Neural crest cell (in vitro differentiated cells): ENCODE measurements around the gene MED12L. TPM values are rescaled to one million over a fixed set of nuclear protein-coding genes. Genes with fewer than 3 reads are reported as not detected.
A peak's percentile ranks its signal among the peaks of the same experiment; 100 is the strongest.

Experiments
- DNase-seq: peaks from one replicate; pipeline ENCODE4 v3.0.0; 2021; ENCODE audit warnings: low read depth, mixed read lengths, low spot score
- H3K27ac Mint-ChIP-seq: one replicate; pipeline ENCODE4 v1.8.0; 2021; ENCODE audit warnings: mild to moderate bottlenecking, mixed read lengths; ENCODE audit not compliant: unreplicated experiment
- H3K27me3 Mint-ChIP-seq: 2 replicates; pipeline ENCODE4 v1.8.0; 2021; ENCODE audit warnings: low read depth, mild to moderate bottlenecking, mixed read lengths
- H3K36me3 Mint-ChIP-seq: 2 replicates; pipeline ENCODE4 v1.8.0; 2021; ENCODE audit warnings: low read depth, mild to moderate bottlenecking, mixed read lengths
- H3K4me1 Mint-ChIP-seq: 2 replicates; pipeline ENCODE4 v1.8.0; 2021; ENCODE audit warnings: mixed read lengths
- H3K4me3 Mint-ChIP-seq: one replicate; pipeline ENCODE4 v1.8.0; 2021; ENCODE audit warnings: mild to moderate bottlenecking, mixed read lengths
- H3K9me3 Mint-ChIP-seq: 2 replicates; pipeline ENCODE4 v1.8.0; 2021; ENCODE audit warnings: mixed read lengths
- CTCF ChIP-seq: fragments of 200-600 bp; sonication (generic); conservative IDR thresholded peaks from 2 replicates; pipeline ENCODE4 v1.5.0; 2021; ENCODE audit warnings: antibody characterized with exemption, mild to moderate bottlenecking
- total RNA-seq: library from RNA; stranded (reverse); gene quantifications from 2 replicates; pipeline ENCODE4 v1.2.1, GENCODE V29; 2021

Gene MED12L
- total RNA-seq, 1 donor from 2014 or later = 12.2 TPM

GRCh38 chr3:151296226-151296625 is 210.8 kb downstream of the MED12L start:
- Mint-ChIP-seq H3K4me3 (no peak overlapping the region), H3K27ac (no peak overlapping the region), H3K9me3 (no peaks in the 10 kb centered on the region), H3K36me3 (no peaks in the 10 kb centered on the region), H3K27me3 (no peaks in the 10 kb centered on the region), H3K4me1 (peaks cover 9% of the 10 kb centered on the region)
- TF ChIP-seq CTCF = no peak
- DNase-seq = no peak

- no peaks in the 10 kb centered on the region for H3K36me3 Mint-ChIP-seq
- no peaks in the 10 kb centered on the region for H3K9me3 Mint-ChIP-seq
- no peak overlapping the region for H3K4me3 Mint-ChIP-seq
- H3K27ac Mint-ChIP-seq = no peak overlapping the region
- no peaks in the 10 kb centered on the region for H3K27me3 Mint-ChIP-seq
- no peak for TF ChIP-seq CTCF
- peaks cover 9% of the 10 kb centered on the region for H3K4me1 Mint-ChIP-seq
- DNase-seq = no peak
Observed at GRCh38 chr3:151297429-151297828, 212.0 kb downstream of the MED12L start.

GRCh38 chr3:151299006-151299405 is 213.5 kb downstream of the MED12L start:
- H3K4me1 Mint-ChIP-seq = peaks cover 14% of the 10 kb centered on the region
- no peak for TF ChIP-seq CTCF
- DNase-seq = no peak
- H3K9me3 Mint-ChIP-seq = peaks cover 6% of the 10 kb centered on the region
- no peak overlapping the region for H3K4me3 Mint-ChIP-seq
- no peaks in the 10 kb centered on the region for H3K27me3 Mint-ChIP-seq
- H3K27ac Mint-ChIP-seq = no peak overlapping the region
- H3K36me3 Mint-ChIP-seq = no peaks in the 10 kb centered on the region

DNA sequence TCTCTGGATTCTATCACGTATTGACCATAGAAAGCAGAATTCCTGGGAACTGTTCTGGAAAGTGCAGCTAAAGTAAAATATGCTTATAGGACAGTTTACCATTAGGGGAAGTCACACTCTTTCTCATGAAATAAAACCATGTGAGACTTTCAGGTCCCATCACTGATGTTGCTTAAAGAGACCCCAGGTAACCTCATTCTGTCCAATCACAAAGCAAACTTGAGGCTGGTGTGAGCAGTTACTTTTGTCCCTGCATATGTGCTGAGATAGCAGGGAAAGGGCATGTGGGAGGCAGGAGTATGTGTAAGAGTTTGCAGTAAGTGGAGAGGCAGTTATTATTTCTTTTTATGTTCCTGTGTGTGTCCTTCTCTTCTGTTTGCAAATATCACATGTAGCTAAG is 215.1 kb downstream of the MED12L start:
- H3K36me3 Mint-ChIP-seq = no peaks in the 10 kb centered on the region
- H3K9me3 Mint-ChIP-seq = peaks cover 6% of the 10 kb centered on the region
- no peak for DNase-seq
- H3K4me3 Mint-ChIP-seq = no peak overlapping the region
- H3K27me3 Mint-ChIP-seq = no peaks in the 10 kb centered on the region
- H3K27ac Mint-ChIP-seq = no peak overlapping the region
- H3K4me1 Mint-ChIP-seq = peaks cover 15% of the 10 kb centered on the region
- no peak for TF ChIP-seq CTCF

- H3K4me3 Mint-ChIP-seq = no peak overlapping the region
- no peaks in the 10 kb centered on the region for H3K36me3 Mint-ChIP-seq
- peaks cover 15% of the 10 kb centered on the region for H3K4me1 Mint-ChIP-seq
- no peak overlapping the region for H3K27ac Mint-ChIP-seq
- no peaks in the 10 kb centered on the region for H3K27me3 Mint-ChIP-seq
- no peak for TF ChIP-seq CTCF
- H3K9me3 Mint-ChIP-seq = peaks cover 6% of the 10 kb centered on the region
- no peak for DNase-seq
Observed at GRCh38 chr3:151301787-151302186, 216.3 kb downstream of the MED12L start.

- H3K4me3 Mint-ChIP-seq = no peak overlapping the region
- peaks cover 6% of the 10 kb centered on the region for H3K9me3 Mint-ChIP-seq
- no peaks in the 10 kb centered on the region for H3K27me3 Mint-ChIP-seq
- no peak for TF ChIP-seq CTCF
- peak overlapping the region; percentile 90 for H3K27ac Mint-ChIP-seq
- peaks cover 15% of the 10 kb centered on the region for H3K4me1 Mint-ChIP-seq
- DNase-seq = no peak
- H3K36me3 Mint-ChIP-seq = no peaks in the 10 kb centered on the region
Observed at GRCh38 chr3:151303751-151304150, 218.3 kb downstream of the MED12L start.
